Ovary (tissue), 9 donors: ENCODE data around the gene AMELY. TPM values are rescaled to one million over a fixed set of nuclear protein-coding genes. Genes with fewer than 3 reads are reported as not detected.
"Not testable (repeated sequence)": the region's sequence is repeated elsewhere in the genome, so short reads cannot be mapped to it uniquely, and the experiment has no call there.

Experiments used
- DNase-seq, 5 donors: peaks; one replicate each; pipeline ENCODE4 v3.0.0-alpha.2; 2019 to 2020
- H3K27ac ChIP-seq, 2 donors: fragments of 200-600 bp; one replicate each; pipeline versions ENCODE4 v1.5.1 to v1.8.0; 2019 to 2022
- H3K27me3 ChIP-seq: fragments of 200-600 bp; one replicate; pipeline ENCODE4 v1.8.0; 2022
- H3K36me3 ChIP-seq: fragments of 200-600 bp; sonication (generic); one replicate; pipeline ENCODE4 v1.5.1; 2019
- H3K4me1 ChIP-seq: one replicate; pipeline ENCODE4 v1.8.1; 2013; ENCODE audit warnings: mild to moderate bottlenecking, moderate library complexity; ENCODE audit not compliant: insufficient read depth
- H3K4me3 ChIP-seq: fragments of 200-600 bp; sonication (generic); one replicate; pipeline ENCODE4 v1.5.1; 2017
- H3K9me3 ChIP-seq, 2 donors: fragments of 200-600 bp in 1 of 2; sonication (generic) in 1 of 2; one replicate each; pipeline versions ENCODE4 v1.5.1 to v1.8.1; 2013 to 2019; ENCODE audit warnings: mild to moderate bottlenecking in 1 of 2, moderate library complexity in 1 of 2
- EP300 ChIP-seq: sonication (generic); formaldehyde crosslinking; IDR thresholded peaks from one replicate; pipeline ENCODE4 v1.6.1; 2017; ENCODE audit warnings: antibody characterized with exemption
- POLR2A ChIP-seq: fragments of 450-650 bp; IDR thresholded peaks from one replicate; pipeline ENCODE4 v1.6.1; 2017; ENCODE audit warnings: antibody characterized with exemption, mild to moderate bottlenecking, moderate library complexity
- WGBS, 3 donors: extraction: QIAGEN DNeasy Blood & Tissue Kit in 1 of 3; methylation state at CpG; one replicate each; pipeline versions ENCODE4 v1.1.5 to v1.1.7; 2013 to 2017; 5-methylcytosine and 5-hydroxymethylcytosine counted together
- intact Hi-C, 4 donors: fragments of 100-400 bp; cut with DNase I; formaldehyde crosslinking; loops; one replicate each; pipeline versions ENCODE4 v1.11.0 to v1.15.1; 2022 to 2023
- polyA plus RNA-seq, 2 donors: library from polyadenylated mRNA; stranded (reverse); fragments of 200-250 nt in 1 of 2; fragments of 350-450 nt in 1 of 2; fragmentation: Illumina TruSeq in 1 of 2; extraction: RNeasy Lipid Tissue Mini Kit (QIAGEN cat#74804) in 1 of 2; gene quantifications; one replicate each; pipeline ENCODE4 v1.2.3, GENCODE V29; 2013 to 2014
- total RNA-seq, 7 donors: library from RNA; depleted of rRNA in 2 of 7; stranded (reverse); fragments of >200 nt in 2 of 7; fragmentation: NEBNext Ultra II Directional in 3 of 7; extraction: Animal tissue kit (Norgen Biotek cat#: 25700) in 3 of 7; gene quantifications; one replicate each; pipeline versions ENCODE4 v1.1.0 to v1.2.4, GENCODE V29; 2016 to 2023
- TF ChIP-seq, protein P1 (sequence below), 3 donors: fragments of 450-650 bp in 2 of 3; fragments of 200-600 bp in 1 of 3; IDR thresholded peaks; one replicate each; pipeline versions ENCODE4 v1.5.1 to v1.8.0; 2016 to 2022; ENCODE audit warnings: antibody characterized with exemption in 3 of 3, mild to moderate bottlenecking in 1 of 3
- donor health status: DM: no; HTN: no; CAD: no; lungs with moderate emphysema.
- donor health status: DM: no; HTN: no; CAD: no.
- donor health status: Bipolar disorder and iron deficiency.
- donor health status: DM: yes; HTN: yes; CAD: no.
- donor health status: DM: no; HTN: no; CAD: no.
- donor health status: DM: yes; HTN: yes; CAD: no.

Gene AMELY
- total and polyA plus RNA-seq, 9 donors = not detected

DNA sequence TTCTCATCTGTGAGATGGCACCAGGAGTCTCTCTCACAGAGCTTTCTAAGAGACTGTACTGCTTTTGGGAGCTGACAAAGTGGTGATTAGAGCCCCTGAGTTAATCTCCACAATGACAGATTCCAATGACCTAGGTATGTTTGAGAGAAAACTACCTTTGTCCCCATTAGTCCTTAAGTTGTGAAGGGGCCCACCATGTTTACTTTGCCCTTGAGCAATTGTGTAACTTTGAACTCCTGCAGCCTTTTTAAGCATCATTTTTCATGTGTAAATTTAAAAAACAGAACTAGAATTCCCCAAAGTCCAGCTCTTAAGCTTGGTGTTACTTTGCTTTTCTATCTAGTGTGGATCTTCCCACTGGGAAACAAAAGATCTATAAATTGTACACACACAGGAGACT, 1.8 kb upstream of the AMELY start:
- Histone ChIP-seq H3K36me3 (no peaks in the 10 kb centered on the region), H3K4me1 (no peaks in the 10 kb centered on the region), H3K4me3 (no peak overlapping the region), H3K9me3 (no peaks in the 10 kb centered on the region), H3K27me3 (no peaks in the 10 kb centered on the region), H3K27ac (no peak overlapping the region)
- intact Hi-C loops = no loop called here
- no peak for DNase-seq
- TF ChIP-seq EP300 = no peak
- TF ChIP-seq, protein P1, sequence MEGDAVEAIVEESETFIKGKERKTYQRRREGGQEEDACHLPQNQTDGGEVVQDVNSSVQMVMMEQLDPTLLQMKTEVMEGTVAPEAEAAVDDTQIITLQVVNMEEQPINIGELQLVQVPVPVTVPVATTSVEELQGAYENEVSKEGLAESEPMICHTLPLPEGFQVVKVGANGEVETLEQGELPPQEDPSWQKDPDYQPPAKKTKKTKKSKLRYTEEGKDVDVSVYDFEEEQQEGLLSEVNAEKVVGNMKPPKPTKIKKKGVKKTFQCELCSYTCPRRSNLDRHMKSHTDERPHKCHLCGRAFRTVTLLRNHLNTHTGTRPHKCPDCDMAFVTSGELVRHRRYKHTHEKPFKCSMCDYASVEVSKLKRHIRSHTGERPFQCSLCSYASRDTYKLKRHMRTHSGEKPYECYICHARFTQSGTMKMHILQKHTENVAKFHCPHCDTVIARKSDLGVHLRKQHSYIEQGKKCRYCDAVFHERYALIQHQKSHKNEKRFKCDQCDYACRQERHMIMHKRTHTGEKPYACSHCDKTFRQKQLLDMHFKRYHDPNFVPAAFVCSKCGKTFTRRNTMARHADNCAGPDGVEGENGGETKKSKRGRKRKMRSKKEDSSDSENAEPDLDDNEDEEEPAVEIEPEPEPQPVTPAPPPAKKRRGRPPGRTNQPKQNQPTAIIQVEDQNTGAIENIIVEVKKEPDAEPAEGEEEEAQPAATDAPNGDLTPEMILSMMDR (IDR thresholded peaks at IDR 0.05) = no peak
- no peak for TF ChIP-seq POLR2A

DNA sequence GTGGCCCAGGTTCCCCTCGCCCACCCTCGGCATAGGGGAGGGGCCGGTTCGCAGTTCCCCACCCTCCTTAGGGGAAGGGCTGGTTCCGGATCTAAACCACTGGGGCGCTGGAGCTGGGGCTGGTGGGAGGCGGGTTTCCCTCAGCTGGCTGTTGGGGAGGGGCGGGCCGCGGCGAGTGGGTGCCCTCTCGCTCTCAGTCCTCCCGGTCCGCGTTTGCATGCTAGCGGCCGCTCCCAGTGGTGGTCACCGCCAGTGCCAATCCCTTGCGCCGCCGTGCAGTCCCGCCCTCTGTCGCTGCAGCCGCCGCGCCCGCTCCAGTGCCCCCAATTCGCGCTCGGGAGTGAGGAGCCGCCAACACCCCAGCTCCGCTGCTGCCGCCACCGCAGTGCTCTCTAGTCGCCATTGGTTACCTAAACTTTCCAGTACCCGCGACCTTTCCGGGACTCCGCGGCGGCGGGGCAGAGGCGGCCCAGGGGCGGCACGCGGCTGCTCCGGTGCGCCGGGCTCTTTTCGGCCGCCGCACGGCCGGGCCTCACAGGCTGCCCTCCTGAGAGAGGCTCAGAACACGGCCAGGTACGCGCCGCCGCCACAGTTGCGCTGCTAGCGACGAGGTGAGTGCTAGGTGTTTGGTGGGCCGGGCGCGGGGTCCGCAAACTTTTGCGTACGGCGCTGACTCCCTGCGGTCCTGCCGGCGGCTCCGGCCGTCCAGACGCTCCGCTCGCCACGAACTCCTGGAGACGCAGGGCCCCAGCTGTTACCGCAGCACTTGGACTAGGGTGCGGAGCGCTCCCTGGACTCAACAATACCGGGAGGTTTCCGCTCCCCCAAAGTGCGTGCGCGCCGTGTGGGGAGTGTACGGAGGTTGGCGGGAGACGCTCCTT, 940 bp downstream of the AMELY start, which contains the start of gene TBL1Y:
TSS of gene TBL1Y (plus strand) at position 326 of the 881 bp plus-strand sequence. CDS start 114,388 bp downstream, outside the sequence.
- Histone ChIP-seq H3K4me3 (no peak within 1 kb of the TSS), H3K27ac (no peak within 1 kb of the TSS), H3K27me3 (no peaks in the 10 kb centered on the region), H3K9me3 (no peaks in the 10 kb centered on the region), H3K36me3 (no peaks in the 10 kb centered on the region), H3K4me1 (no peaks in the 10 kb centered on the region)
- intact Hi-C loops = no loop called here
- TF ChIP-seq, protein P1 (IDR thresholded peaks at IDR 0.05) = no peak
- TF ChIP-seq POLR2A = no peak
- no peak for TF ChIP-seq EP300
- no peak for DNase-seq
- no CpG with 5 or more reads among the region's 91 CpGs for WGBS, 3 donors

DNA sequence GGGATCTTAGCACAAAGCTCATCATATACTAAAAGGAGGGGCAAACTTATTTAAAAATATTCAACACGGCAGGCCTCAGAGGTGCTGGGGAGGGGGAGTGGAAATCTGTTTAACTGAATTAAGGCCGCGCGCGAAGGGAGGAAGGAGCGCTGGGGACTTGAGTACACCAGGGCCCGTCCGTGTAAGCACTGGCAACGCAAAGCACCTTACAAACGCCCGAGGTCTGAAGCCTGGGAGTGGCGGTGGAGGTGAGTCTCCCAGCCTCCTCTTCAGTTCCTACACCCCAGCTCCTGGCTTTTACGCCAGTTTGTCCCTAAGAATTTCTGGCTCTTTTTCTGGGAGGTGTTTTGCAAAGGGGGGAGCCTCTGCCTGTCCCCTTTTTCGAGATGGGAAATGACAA, 1.7 kb downstream of the AMELY start:
- DNase-seq = no peak
- no peak for TF ChIP-seq POLR2A
- no peak for TF ChIP-seq EP300
- TF ChIP-seq, protein P1 (IDR thresholded peaks at IDR 0.05) = no peak
- H3K4me1 ChIP-seq = no peaks in the 10 kb centered on the region
- no peaks in the 10 kb centered on the region for H3K27me3 ChIP-seq
- WGBS, 3 donors = no CpG with 5 or more reads among the region's 14 CpGs
- H3K27ac ChIP-seq = no peak overlapping the region
- no peaks in the 10 kb centered on the region for H3K36me3 ChIP-seq
- intact Hi-C loops = no loop called here
- H3K9me3 ChIP-seq = no peaks in the 10 kb centered on the region
- H3K4me3 ChIP-seq = no peak overlapping the region

DNA sequence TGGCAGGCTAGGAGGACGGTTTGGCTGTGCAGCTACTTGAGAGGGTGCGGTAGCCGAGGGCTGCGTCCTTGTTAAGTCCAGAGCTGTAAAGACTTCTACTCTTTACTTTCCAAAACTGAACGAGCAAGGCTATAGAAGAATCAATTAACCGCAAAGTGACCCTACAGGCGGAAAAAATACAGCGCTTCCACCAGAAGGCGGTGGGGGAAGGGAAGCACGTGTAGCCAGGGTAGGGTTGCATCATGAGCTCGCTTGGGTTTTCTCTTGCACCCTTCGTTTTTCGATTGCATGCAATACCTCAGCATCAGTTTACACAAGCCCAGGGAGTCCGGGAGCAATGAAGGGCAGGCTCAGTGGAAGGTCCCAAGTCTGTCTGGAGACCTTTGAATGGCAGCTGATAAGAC, 2.4 kb downstream of the AMELY start:
- no peaks in the 10 kb centered on the region for H3K9me3 ChIP-seq
- no peak for DNase-seq
- no peak overlapping the region for H3K27ac ChIP-seq
- H3K4me3 ChIP-seq = no peak overlapping the region
- intact Hi-C loops = no loop called here
- no peaks in the 10 kb centered on the region for H3K36me3 ChIP-seq
- no CpG with 5 or more reads among the region's 14 CpGs for WGBS, 3 donors
- TF ChIP-seq, protein P1 (IDR thresholded peaks at IDR 0.05) = no peak
- no peak for TF ChIP-seq POLR2A
- no peak for TF ChIP-seq EP300
- H3K4me1 ChIP-seq = no peaks in the 10 kb centered on the region
- H3K27me3 ChIP-seq = no peaks in the 10 kb centered on the region

DNA sequence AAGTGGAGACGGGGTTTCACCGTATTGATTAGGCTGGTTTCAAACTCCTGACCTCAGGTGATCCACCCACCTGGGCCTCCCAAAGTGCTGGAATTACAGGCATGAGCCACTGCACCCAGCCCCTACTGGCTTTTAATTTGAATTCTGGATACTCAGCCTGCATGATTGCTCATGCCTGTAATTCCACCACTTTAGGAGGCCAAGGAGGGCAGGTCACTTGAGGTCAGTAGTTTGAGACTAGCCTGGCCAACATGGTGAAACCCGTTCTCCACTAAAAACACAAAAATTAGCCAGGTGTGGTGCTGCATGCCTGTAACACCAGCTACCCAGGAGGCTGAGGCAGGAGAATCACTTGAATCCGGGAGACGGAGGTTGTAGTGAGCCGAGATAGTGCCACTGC, 3.5 kb downstream of the AMELY start:
- H3K36me3 ChIP-seq, intact Hi-C loops, H3K4me3 ChIP-seq, H3K4me1 ChIP-seq, H3K27me3 ChIP-seq, DNase-seq, H3K27ac ChIP-seq, H3K9me3 ChIP-seq: not testable (repeated sequence)
- WGBS, 3 donors = no CpG with 5 or more reads among the region's 6 CpGs
